Left lung (tissue), 14 donors: ENCODE measurements around the gene LCORL. TPM values are rescaled to one million over a fixed set of nuclear protein-coding genes. Genes with fewer than 3 reads are reported as not detected.
A peak's percentile ranks its signal among the peaks of the same experiment; 100 is the strongest.

Experiments used
- ATAC-seq: fragments of 200-7000 bp; cut with Tn5 transposase; one replicate; pipeline ENCODE4 v1.9.1; 2020; ENCODE audit warnings: moderate library complexity
- DNase-seq, 4 donors: peaks; one replicate each; pipeline ENCODE4 v3.0.0-alpha.2; 2013 to 2020
- H3K27ac ChIP-seq, 2 donors: fragments of 200-600 bp; sonication (generic) in 1 of 2; one replicate each; pipeline versions ENCODE4 v1.5.0 to v1.8.0; 2020 to 2021
- H3K27me3 ChIP-seq, 2 donors: fragments of 200-600 bp; sonication (generic) in 1 of 2; one replicate each; pipeline versions ENCODE4 v1.5.0 to v1.8.0; 2020 to 2021
- H3K36me3 ChIP-seq, 2 donors: fragments of 200-600 bp; sonication (generic) in 1 of 2; one replicate each; pipeline versions ENCODE4 v1.5.0 to v1.8.0; 2020 to 2021
- H3K4me1 ChIP-seq, 2 donors: fragments of 200-600 bp; one replicate each; pipeline ENCODE4 v1.8.0; 2021
- H3K4me3 ChIP-seq, 2 donors: fragments of 200-600 bp; sonication (generic) in 1 of 2; one replicate each; pipeline versions ENCODE4 v1.5.0 to v1.8.0; 2020 to 2021; ENCODE audit warnings: mild to moderate bottlenecking in 1 of 2
- H3K9me3 ChIP-seq, 2 donors: fragments of 200-600 bp; sonication (generic) in 1 of 2; one replicate each; pipeline versions ENCODE4 v1.5.0 to v1.8.0; 2020 to 2021
- intact Hi-C, 2 donors: fragments of 100-400 bp; cut with DNase I; formaldehyde crosslinking; loops; one replicate each; pipeline versions ENCODE4 v1.11.2 to v1.14.2; 2022
- long read RNA-seq, 12 donors: library from polyadenylated mRNA in 2 of 12; unstranded in 2 of 12; transcript quantifications; one replicate each; pipeline ENCODE4 v2.0.0 and lab custom pipeline, GENCODE V29; 2019 to 2026
- polyA plus RNA-seq, 6 donors: library from polyadenylated mRNA; unstranded; fragments of 120-200 nt; gene quantifications; one replicate each; pipeline ENCODE4 v1.2.1, GENCODE V29; 2013; ENCODE audit not compliant: insufficient read length in 6 of 6
- total RNA-seq, 2 donors: library from RNA; stranded (reverse); fragmentation: NEBNext Ultra II Directional; extraction: Animal tissue kit (Norgen Biotek cat#: 25700); gene quantifications; one replicate each; pipeline ENCODE4 v1.2.1, GENCODE V29; 2021
- TF ChIP-seq, protein P1 (sequence below), 2 donors: fragments of 200-600 bp; sonication (generic) in 1 of 2; IDR thresholded peaks; one replicate each; pipeline versions ENCODE4 v1.5.0 to v1.8.0; 2021; ENCODE audit warnings: antibody characterized with exemption in 2 of 2
- donor health status: DM: no; HTN: yes; CAD: no.
- donor health status: DM: no; HTN: no; CAD: no.

Gene LCORL
- total RNA-seq (10 to 100 TPM; 12.2 to 13.3 TPM), polyA plus RNA-seq (10 to 100 TPM; 14.9 to 20.9 (median 18.7) TPM)
- long read RNA-seq, donor 1, full-length matches to known transcripts = 5 of 5 reads
- long read RNA-seq, donor 1, partial matches to known transcripts = 0 of 5 reads
- long read RNA-seq, donor 1, other reads (novel, unspliced or antisense) = 0 of 5 reads
- long read RNA-seq, donor 2, full-length matches to known transcripts = 1 of 1 reads
- long read RNA-seq, donor 2, partial matches to known transcripts = 0 of 1 reads
- long read RNA-seq, donor 2, other reads (novel, unspliced or antisense) = 0 of 1 reads
- long read RNA-seq, donor 3, full-length matches to known transcripts = 3 of 3 reads
- long read RNA-seq, donor 3, partial matches to known transcripts = 0 of 3 reads
- long read RNA-seq, donor 3, other reads (novel, unspliced or antisense) = 0 of 3 reads
- long read RNA-seq, donor 4, partial matches to known transcripts = 1 of 1 reads
- long read RNA-seq, donor 4, other reads (novel, unspliced or antisense) = 0 of 1 reads
- long read RNA-seq, donor 5, full-length matches to known transcripts = 5 of 5 reads
- long read RNA-seq, donor 5, partial matches to known transcripts = 0 of 5 reads
- long read RNA-seq, donor 5, other reads (novel, unspliced or antisense) = 0 of 5 reads
- long read RNA-seq, donor 6, full-length matches to known transcripts = 1 of 1 reads
- long read RNA-seq, donor 6, partial matches to known transcripts = 0 of 1 reads
- long read RNA-seq, donor 6, other reads (novel, unspliced or antisense) = 0 of 1 reads
- long read RNA-seq, donor 7, full-length matches to known transcripts = 3 of 3 reads
- long read RNA-seq, donor 7, partial matches to known transcripts = 0 of 3 reads
- long read RNA-seq, donor 7, other reads (novel, unspliced or antisense) = 0 of 3 reads
- long read RNA-seq, donor 8, full-length matches to known transcripts = 3 of 3 reads
- long read RNA-seq, donor 8, partial matches to known transcripts = 0 of 3 reads
- long read RNA-seq, donor 8, other reads (novel, unspliced or antisense) = 0 of 3 reads
- long read RNA-seq, donor 9 = 0 reads
- long read RNA-seq, donor 10, full-length matches to known transcripts = 1 of 3 reads
- long read RNA-seq, donor 10, partial matches to known transcripts = 0 of 3 reads
- long read RNA-seq, donor 10, other reads (novel, unspliced or antisense) = 2 of 3 reads
- long read RNA-seq, donor 11, full-length matches to known transcripts = 11 of 20 reads
- long read RNA-seq, donor 11, partial matches to known transcripts = 9 of 20 reads
- long read RNA-seq, donor 11, other reads (novel, unspliced or antisense) = 0 of 20 reads
- long read RNA-seq, donor 12, full-length matches to known transcripts = 2 of 2 reads
- long read RNA-seq, donor 12, partial matches to known transcripts = 0 of 2 reads
- long read RNA-seq, donor 12, other reads (novel, unspliced or antisense) = 0 of 2 reads

GRCh38 chr4:18021720-18022571 is at the start of gene LCORL:
Gene LCORL, minus strand, starts transcription at chr4:18021755. Its CDS starts 4 bp downstream, at chr4:18021751.
- H3K27ac ChIP-seq = peak within 1 kb of the TSS; percentile 95
- peaks cover 0 to 10% of the 10 kb centered on the region in 2 donors for H3K27me3 ChIP-seq
- ATAC-seq = peak; percentile 93
- intact Hi-C loops = no loop called here
- H3K9me3 ChIP-seq = no peaks in the 10 kb centered on the region
- TF ChIP-seq, protein P1, sequence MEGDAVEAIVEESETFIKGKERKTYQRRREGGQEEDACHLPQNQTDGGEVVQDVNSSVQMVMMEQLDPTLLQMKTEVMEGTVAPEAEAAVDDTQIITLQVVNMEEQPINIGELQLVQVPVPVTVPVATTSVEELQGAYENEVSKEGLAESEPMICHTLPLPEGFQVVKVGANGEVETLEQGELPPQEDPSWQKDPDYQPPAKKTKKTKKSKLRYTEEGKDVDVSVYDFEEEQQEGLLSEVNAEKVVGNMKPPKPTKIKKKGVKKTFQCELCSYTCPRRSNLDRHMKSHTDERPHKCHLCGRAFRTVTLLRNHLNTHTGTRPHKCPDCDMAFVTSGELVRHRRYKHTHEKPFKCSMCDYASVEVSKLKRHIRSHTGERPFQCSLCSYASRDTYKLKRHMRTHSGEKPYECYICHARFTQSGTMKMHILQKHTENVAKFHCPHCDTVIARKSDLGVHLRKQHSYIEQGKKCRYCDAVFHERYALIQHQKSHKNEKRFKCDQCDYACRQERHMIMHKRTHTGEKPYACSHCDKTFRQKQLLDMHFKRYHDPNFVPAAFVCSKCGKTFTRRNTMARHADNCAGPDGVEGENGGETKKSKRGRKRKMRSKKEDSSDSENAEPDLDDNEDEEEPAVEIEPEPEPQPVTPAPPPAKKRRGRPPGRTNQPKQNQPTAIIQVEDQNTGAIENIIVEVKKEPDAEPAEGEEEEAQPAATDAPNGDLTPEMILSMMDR (IDR thresholded peaks at IDR 0.05) = no peak
- H3K4me3 ChIP-seq = peak within 1 kb of the TSS; percentile 91 to 93
- peaks cover 9 to 16% of the 10 kb centered on the region in 2 donors for H3K4me1 ChIP-seq
- peak; percentile 95 to 99 (median 97) for DNase-seq
- H3K36me3 ChIP-seq = no peaks in the 10 kb centered on the region

GRCh38 chr4:18069810-18070209 is 48.3 kb upstream of the LCORL start:
- no peak overlapping the region for H3K4me3 ChIP-seq
- ATAC-seq = no peak
- intact Hi-C loops = no loop called here

GRCh38 chr4:18067031-18067430 is 45.5 kb upstream of the LCORL start:
- Histone ChIP-seq H3K36me3 (no peaks in the 10 kb centered on the region), H3K27ac (no peak overlapping the region), H3K4me1 (no peaks in the 10 kb centered on the region), H3K27me3 (no peaks in the 10 kb centered on the region), H3K4me3 (no peak overlapping the region), H3K9me3 (peaks cover 0 to 13% of the 10 kb centered on the region in 2 donors)
- no peak for ATAC-seq
- intact Hi-C loops = no loop called here
- TF ChIP-seq, protein P1 (IDR thresholded peaks at IDR 0.05) = no peak
- DNase-seq = no peak

More at GRCh38 chr4:18069810-18070209, 48.3 kb upstream of the LCORL start:
- DNase-seq = peak in 1 of 4 donors; percentile 9
- H3K9me3 ChIP-seq = peaks cover 0 to under 1% of the 10 kb centered on the region in 2 donors
- no peaks in the 10 kb centered on the region for H3K4me1 ChIP-seq
- H3K27me3 ChIP-seq = no peaks in the 10 kb centered on the region
- TF ChIP-seq, protein P1 (IDR thresholded peaks at IDR 0.05) = no peak
- no peaks in the 10 kb centered on the region for H3K36me3 ChIP-seq
- H3K27ac ChIP-seq = no peak overlapping the region

DNA sequence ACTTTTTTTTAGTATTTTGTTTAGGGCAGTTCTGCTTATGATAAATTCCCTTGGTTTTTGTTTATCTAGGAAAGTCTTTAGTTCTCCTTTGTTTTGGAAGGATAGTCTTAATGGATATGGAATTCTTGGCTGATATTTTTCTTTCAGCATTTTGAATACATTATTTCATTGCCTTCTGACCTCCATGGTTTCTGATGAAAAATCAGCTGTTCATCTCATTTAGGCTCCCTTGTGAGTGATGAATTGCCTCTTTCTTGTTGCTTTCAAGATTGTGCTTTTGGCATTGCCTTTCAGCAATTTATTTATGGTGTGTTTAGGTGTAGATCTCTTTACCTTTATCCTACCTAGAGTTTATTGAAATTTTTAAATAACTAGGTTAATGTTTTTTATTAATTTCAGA is 41.5 kb upstream of the LCORL start:
- no peak overlapping the region for H3K27ac ChIP-seq
- H3K9me3 ChIP-seq = peaks cover 0 to 13% of the 10 kb centered on the region in 2 donors
- no peaks in the 10 kb centered on the region for H3K27me3 ChIP-seq
- DNase-seq (no peak), ATAC-seq (no peak)
- H3K36me3 ChIP-seq = no peaks in the 10 kb centered on the region
- no peak overlapping the region for H3K4me3 ChIP-seq
- H3K4me1 ChIP-seq = no peaks in the 10 kb centered on the region
- TF ChIP-seq, protein P1 (IDR thresholded peaks at IDR 0.05) = no peak
- intact Hi-C loops = no loop called here
